Stimulated activated CD4-positive, alpha-beta T cell treated with anti-CD3 and anti-CD28 coated beads, TNF-alpha, amount 100 ng/mL, for 4 hours (primary cell): ENCODE results near the gene RAI1.

Experiments
- DNase-seq, 3 experiments: peaks; one replicate each; pipeline ENCODE4 v3.0.0-alpha.2; 2020; ENCODE audit warnings: low read depth in 3 of 3

The RAI1 gene

GRCh38 chr17:17831208-17832031 is 150.2 kb downstream of the RAI1 start:
- DNase-seq = no peak

GRCh38 chr17:17832032-17832363 is 150.7 kb downstream of the RAI1 start:
- DNase-seq = no peak

- no peak for DNase-seq
Observed at GRCh38 chr17:17833658-17834357, 152.6 kb downstream of the RAI1 start.

DNA sequence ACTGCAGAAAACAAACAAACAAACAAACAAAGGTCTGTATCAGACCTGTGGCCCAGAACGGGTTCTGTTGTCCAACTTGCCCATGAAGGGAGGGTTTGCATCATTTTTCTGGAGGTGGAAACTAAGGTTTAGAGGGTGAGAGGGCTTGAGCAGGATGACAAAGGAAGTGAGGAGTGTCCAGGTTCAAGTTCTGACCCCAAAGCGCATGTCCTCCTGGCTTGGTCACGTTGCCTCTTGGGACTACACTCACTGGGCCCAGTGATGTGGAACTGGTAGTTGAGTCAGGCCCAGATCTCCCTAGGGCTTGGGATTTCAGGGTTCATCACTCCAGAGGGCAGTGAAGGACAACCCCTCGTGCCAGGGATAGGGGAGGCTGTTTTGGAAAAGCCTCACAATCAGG is 153.7 kb downstream of the RAI1 start:
- DNase-seq = no peak

DNA sequence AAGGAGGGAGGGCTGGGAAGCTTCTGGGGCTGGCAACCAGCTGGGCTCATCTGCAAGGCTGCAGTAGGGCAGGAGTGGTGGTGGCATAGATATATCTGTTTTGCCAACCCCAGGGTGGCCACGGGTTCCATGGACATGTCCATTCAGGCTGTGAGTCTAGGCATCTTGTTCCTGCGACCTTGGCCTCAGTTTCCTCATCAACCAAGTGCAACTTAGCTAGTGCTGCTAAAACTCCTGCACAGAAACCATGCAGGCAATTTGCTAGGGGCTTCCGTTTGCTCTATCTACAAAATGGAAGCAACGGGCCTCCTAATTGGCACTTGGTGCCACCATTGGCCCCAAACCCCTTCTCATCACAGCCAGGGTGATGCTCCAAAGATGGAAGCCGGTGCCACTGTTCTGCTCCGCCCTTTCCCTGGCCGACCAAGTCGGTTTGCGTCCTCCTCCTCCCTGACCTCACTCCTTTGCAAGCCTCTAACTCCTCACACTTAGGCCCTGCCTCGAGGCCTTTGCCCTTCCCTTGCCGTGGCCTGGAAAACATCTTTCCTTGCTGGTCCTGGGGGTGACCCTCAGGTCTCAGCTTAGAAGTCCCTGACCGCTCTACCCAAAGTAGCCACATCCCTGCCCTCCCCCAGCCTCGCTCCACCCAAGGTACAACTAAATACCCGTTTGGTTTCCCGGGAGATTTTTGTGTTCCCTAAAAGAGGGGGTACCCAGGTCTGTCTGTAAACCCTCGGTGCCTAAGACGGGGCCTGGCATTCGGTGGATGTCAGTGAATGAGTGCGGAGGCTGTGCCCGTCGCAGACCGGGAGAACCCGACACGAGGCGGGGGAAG is 154.4 kb downstream of the RAI1 start:
- no peak for DNase-seq

GRCh38 chr17:17836250-17836817 is 155.1 kb downstream of the RAI1 start:
- peak; percentile 93 to 95 (median 95) for DNase-seq

GRCh38 chr17:17836818-17837379 is 155.6 kb downstream of the RAI1 start, which contains the start of gene SREBF1:
Gene SREBF1, minus strand, starts transcription at chr17:17836986. Its CDS starts 169 bp downstream, at chr17:17836817.
- DNase-seq = peak in 2 of 3 experiments; percentile 32 to 40

- DNase-seq = no peak
Observed at GRCh38 chr17:17837380-17837821, 156.1 kb downstream of the RAI1 start.

DNA sequence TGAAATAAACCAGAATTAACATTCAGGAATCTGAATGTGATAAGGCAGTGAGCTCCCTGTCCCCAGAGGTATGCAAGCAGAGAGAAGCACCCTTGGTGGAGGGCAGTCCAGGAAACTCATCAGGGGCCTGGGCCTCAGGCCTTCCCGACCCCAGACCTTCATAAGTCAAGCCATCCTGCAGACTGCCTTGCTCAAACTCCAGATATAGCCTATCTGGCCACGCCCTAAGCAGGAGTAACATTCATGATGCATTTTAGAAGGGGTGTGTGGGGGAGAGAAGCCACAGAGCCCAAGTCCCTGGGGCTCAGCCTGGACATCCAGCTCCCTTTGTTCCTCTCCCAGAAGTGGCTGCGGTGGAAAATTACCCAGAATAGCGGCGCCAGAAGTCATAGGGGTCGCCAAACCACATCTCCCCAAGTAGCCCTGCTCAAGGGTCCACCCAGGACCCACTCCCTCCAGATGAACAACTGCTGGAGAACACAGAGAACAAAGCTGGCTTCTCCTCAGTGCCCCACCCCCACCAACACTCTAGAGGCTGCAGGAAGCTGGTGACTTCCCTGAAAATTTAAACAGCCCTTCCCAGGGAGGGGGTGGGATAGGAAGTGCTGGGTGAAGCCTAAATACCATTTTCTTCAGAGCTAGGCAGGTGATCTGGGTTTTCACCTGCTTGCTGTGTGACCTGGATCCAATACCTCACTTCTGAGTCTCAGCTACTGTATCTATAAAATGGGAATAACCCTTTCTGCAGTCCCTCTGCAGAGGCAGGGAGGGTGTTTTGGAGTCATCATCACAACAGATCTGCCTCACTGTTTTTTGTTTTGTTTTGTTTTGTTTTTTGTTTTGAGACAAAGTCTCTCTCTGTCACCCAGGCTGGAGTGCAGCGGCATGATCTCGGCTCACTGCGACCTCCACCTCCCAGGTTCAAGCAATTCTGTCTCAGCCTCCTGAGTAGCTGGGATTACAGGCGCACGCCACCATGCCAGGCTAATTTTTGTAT is 157.0 kb downstream of the RAI1 start:
- DNase-seq = no peak

- DNase-seq = peak; percentile 65 to 68 (median 68)
Observed at GRCh38 chr17:17839791-17840707, 158.8 kb downstream of the RAI1 start.

DNA sequence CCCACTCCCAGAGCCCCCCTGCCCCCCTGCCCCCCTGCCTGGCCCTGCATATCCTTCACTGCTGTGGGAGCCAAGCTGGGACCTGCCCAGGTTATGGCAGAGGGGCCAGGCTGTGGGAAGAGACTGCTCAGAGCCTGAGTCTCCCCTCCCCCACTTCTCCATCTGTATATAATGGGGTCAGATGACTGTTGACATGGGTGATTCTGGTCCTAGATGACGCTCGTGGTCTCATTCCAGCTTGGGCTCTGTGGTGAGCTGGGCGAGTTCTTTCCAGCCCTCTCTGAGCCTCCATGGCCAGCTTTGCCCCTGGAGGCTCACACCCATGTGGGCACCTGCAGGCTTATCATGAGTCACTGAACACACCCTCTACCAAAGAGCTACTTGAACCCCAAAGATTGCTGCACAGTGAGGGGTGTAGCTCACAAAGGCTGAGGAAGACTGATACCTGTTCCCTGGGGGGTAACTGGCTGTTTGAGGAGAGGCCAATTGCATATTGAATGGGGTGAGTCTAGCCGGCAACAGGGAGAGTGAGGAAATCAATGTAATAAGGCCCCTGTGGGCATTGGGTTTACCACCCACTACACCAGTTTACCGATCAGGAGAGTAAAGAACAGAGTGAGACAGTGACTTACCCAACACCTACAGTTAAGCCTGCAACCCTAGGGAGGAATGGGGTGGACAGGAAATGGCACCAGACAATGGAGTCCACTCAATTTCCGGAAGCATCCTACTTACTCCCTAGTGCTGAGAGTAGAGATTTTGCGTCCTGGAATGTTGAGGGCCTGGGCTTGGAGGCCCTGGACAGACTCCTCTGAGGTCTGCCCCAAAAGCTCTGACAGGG is 159.7 kb downstream of the RAI1 start:
- no peak for DNase-seq

DNA sequence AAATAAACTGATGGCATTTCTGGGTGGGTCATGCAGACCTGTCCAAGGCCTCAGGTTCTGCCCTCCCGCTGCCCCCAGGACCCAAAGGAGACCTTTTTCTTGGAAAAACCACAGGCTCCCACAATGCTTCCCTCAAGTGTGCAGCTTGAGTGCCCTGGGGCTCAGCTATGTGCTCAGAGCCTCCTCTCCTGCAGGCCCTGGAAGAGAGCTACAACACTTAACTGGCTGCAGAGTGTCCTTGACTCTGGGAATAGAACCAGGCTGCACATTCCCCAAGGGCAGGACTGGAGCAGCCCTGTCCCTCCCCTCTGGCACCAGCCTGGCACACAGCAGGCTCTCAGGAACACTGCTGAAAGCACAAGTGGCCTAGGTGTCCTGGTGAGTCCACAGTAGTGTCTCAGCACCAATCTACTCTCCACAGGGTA is 160.4 kb downstream of the RAI1 start:
- DNase-seq = no peak

DNA sequence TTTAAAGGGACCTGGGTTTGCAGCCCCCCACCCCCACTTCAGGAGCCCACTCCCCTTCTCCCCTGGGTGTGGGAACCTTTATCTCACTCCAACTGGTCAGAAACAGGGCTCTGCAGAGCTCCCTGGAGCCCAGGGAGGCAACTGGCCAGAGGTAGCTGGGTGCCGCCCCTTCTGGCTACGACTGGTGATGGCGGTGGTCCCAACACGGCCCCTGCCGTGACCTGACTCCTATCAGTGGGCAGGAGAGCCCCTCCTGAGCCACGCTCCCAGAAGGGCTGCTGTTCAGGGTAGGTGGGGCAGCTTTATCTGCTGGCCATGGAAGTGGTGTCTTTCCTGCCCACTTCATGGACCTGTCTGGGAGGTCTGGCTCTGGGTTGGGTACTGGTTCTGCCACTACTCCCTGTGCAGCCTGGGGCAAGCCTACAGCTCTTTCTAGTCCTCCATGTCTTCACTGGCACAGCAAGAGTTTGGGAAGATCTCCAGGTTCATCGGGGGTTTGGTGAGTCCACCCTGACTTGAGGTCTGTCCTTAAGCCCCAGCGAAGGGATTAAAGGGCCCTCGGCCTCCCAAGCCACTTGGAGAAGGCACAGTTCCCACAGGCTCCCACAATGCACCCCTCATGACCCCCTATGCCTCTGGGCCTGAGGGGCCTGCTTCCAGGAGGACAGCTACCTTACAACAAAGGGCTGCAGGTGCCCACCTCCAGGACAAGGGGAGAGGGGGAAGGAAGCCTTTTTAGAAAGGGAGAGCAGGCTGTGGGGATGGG is 161.0 kb downstream of the RAI1 start:
- no peak for DNase-seq

DNA sequence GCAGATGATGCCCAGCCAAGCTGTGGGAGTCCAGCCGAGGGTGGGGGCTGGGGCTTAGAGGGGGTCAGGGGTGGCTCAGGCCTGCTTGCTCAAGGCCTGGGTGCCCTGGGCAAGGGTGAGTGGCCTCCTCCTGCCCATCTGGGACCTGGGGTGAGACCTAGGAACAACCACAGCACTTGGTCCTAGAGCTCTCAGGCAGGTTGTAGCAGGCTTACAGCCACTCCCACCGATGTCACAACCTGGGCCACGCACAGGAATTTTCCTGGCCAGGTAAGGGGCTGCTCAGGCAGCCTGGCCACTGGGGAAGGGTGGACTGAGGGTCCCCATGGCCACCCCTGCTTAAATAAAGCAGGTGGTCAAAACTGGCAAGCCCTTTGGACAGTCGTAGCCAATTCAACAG is 161.8 kb downstream of the RAI1 start:
- no peak for DNase-seq

DNA sequence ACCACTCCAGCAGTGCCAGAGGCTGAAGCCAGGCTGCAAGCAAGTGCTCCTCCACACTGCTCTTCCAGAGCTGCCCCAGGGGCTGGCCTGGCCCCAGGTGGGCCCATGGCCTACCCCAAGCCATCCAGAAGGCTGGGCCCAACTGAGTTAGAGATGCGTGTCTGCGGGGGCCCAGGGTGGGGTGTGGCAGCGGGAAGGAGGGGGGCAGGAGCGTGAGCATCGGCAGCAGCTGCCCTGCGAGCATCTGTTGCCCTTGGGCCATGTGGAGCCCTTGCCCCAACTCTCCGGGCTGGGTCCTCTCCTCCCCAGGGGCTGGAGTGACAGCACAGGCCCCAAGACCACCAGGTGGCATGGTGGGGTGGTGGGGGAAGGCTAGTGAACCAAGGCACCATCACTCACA is 162.8 kb downstream of the RAI1 start:
- DNase-seq = no peak

- DNase-seq = no peak
Observed at GRCh38 chr17:17844500-17844899, 163.2 kb downstream of the RAI1 start.

- DNase-seq = no peak
Observed at GRCh38 chr17:17845046-17845775, 164.0 kb downstream of the RAI1 start.
